ENCODE measurements around the gene ZMIZ1.

Gene ZMIZ1

DNA sequence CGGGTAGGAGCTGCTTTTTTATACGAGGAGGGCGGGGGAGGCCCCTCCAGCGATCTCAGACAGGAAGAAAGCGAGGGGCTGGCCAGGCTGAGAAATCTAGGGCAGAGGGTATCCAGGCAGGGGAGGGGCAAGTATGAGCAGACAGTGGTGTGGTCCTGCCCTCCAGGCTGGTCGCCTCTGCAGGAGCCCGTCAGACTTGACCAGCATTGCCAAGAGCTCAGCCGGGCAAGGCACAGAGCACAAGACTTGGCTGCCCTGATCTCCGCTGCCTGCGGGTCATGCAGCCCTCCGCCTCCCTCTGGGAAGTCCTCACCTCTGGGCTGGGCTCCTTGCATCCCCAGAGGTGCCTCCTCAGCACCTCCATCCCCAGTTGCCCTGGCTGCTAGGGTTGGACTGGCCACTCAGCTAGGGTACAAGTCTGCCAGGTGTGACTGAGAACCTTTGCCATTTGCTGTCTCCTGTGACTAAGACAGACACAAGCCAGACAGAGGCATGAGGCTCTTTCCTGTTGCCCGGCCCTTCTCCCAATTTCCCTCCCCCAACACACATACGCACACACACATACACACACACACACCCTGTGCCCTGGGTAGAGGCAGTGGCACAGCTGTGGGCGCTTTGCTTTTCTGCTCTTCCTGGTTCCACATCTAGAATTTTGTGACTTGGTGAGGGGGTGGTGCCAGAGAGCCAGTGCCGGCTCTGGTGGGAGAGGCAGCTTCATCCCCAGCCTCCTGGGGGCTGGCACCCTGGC, 219.4 kb downstream of the ZMIZ1 start:
- no peak for DNase-seq (ENCODE audit: low read depth in 3 of 3)

GRCh38 chr10:79289801-79290200, 221.0 kb downstream of the ZMIZ1 start:
- DNase-seq (ENCODE audit: low read depth in 3 of 3), result no peak

DNA sequence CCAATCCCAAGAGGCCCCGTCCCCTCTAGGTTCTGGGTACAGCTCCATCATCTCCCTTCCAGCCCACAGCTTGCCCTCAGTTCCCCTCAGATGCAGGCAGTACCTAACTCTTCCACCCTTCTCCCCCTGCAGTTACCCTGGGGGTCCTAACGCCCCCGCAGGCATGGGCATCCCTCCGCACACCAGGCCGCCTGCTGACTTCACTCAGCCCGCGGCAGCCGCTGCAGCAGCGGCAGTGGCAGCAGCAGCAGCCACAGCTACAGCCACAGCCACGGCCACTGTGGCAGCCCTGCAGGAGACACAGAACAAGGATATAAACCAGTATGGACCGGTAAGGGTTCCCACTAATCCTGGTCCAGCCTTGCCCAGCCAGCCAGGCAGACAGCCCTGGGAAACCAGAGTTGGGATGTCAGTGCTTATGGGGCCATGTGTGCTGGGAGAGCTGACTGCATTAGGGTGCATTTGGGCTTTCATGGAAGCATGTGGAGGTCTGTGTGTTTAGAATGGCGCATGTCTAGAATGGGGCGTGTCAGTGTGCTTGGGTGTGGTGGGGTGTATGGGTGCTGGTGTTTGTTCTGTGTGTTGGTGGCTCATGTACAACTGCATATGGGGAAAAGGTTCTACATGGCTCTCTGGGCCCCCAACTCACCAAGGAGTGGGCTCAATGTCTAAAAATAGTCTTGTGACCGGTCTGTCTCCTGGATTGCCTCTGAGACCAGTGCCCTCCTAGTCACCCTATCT, 223.4 kb downstream of the ZMIZ1 start:
- no peak for DNase-seq (ENCODE audit: low read depth in 3 of 3)

DNA sequence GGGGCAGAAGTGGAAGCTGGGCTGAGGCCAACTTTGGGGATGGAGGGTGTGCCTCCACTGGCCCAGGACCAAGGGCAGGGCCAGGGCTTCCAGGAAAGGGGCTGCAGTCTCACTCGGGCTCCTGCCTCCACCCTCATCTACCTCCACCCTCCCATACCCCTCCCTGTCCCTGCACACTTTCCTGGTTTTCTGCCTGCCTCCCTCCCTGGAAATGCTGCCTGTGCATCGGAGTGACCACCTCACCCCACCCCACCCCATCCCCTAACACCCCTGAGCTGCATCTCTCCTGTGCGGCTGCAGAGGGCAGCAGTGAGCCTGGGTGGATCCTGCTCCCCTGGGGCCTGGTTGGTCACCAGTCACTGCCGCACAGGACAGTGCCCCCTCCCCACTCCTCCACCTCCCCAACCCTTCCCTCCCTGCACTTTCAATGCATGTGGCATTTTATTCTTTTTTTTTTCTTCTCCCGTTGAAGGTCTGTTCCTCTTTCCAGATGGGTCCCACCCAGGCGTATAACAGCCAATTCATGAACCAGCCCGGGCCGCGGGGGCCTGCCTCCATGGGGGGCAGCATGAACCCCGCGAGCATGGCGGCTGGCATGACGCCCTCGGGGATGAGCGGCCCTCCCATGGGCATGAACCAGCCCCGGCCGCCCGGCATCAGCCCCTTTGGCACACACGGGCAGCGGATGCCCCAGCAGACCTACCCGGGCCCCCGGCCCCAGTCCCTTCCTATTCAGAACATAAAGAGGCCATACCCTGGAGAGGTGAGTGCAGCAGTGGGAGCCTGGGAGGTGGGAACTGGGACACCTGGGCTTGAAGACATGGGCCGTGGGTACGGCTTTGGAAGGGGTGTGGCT, 224.4 kb downstream of the ZMIZ1 start:
- DNase-seq (ENCODE audit: low read depth in 3 of 3), result no peak

DNA sequence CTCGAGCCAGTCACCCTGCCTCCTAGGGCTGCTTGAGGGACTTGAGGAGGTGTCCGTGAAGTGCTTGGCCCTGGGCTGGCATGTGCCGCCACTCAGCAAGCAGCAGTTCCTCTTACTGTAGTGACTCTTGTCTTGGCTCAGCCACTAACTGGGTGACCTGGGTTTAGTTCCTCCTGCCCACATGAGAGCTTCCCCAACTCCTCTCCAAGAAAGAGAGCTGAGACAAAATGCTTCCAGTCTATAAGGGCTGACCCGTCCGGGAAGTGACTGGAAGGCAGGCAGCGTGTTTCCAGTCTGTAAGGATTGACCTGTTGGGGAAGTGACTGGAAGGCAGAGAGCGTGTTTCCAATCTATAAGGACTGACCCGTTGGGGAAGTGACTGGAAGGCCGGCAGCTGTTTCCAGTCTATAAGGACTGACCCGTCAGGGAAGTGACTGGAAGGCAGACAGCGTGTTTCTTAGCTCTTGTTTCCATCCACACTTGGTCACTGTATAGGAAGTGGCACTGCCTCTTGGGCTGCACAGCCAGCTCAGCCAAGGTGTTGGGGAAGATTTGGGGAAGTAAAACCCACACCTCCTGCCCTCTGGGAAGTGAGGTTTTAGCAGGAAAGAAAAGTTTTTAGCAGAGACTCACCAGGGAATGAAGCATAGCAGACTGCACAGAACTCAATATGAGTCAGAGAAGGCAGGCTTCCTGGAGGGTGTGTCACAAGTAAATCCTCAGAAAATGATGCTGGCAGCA, 225.2 kb downstream of the ZMIZ1 start:
- no peak for DNase-seq (ENCODE audit: low read depth in 3 of 3)

GRCh38 chr10:79295563-79295962, 226.8 kb downstream of the ZMIZ1 start:
- no peak for DNase-seq (ENCODE audit: low read depth in 3 of 3)

DNA sequence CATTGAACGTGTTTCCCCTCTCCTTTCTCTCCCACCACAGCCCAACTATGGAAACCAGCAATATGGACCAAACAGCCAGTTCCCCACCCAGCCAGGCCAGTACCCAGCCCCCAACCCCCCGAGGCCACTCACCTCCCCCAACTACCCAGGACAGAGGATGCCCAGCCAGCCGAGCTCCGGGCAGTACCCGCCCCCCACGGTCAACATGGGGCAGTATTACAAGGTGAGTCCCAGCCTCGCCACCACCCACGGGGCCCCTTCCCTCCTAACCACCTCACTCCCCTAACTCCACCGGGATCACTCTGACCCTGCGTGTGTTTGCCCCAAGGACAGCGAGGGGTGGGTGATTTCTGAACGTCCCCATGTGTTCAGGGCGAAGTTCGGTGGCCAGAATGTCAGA, 227.7 kb downstream of the ZMIZ1 start:
- no peak for DNase-seq (ENCODE audit: low read depth in 3 of 3)

DNA sequence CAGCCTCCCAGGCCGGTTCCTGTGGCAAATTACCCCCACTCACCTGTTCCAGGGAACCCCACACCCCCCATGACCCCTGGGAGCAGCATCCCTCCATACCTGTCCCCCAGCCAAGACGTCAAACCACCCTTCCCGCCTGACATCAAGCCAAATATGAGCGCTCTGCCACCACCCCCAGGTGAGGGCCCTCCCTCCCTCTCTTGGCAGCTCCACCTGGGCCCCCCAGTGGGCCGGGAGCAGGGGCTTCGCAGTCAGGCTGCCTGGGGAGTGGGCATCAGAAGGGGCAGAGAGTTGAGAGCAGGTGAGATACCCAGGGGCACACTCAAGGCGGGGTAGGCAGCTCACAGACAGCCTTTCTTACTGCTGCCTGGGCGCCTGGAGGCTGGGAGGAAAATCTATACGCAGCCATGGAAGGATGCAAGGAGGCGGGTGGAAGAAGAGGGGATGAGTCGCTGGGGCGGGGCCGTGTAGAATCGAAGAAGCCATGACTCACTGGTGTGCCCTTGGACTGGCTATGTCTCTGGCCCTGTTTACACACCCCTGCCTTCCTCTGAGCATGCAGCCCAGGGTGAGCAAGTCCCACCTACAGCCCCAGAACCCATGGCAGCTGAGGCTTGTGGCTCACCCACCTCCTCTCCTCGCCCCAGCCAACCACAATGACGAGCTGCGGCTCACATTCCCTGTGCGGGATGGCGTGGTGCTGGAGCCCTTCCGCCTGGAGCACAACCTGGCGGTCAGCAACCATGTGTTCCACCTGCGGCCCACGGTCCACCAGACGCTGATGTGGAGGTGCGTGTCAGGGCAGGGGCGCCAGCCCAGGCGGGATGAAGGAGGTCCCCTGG, 229.9 kb downstream of the ZMIZ1 start:
- DNase-seq (ENCODE audit: low read depth in 3 of 3), result peak; percentile 34 to 44 (median 39)

GRCh38 chr10:79299397-79300241, 230.9 kb downstream of the ZMIZ1 start:
- no peak for DNase-seq (ENCODE audit: low read depth in 3 of 3)

GRCh38 chr10:79300711-79301110, 231.9 kb downstream of the ZMIZ1 start:
- DNase-seq (ENCODE audit: low read depth in 3 of 3), result no peak

DNA sequence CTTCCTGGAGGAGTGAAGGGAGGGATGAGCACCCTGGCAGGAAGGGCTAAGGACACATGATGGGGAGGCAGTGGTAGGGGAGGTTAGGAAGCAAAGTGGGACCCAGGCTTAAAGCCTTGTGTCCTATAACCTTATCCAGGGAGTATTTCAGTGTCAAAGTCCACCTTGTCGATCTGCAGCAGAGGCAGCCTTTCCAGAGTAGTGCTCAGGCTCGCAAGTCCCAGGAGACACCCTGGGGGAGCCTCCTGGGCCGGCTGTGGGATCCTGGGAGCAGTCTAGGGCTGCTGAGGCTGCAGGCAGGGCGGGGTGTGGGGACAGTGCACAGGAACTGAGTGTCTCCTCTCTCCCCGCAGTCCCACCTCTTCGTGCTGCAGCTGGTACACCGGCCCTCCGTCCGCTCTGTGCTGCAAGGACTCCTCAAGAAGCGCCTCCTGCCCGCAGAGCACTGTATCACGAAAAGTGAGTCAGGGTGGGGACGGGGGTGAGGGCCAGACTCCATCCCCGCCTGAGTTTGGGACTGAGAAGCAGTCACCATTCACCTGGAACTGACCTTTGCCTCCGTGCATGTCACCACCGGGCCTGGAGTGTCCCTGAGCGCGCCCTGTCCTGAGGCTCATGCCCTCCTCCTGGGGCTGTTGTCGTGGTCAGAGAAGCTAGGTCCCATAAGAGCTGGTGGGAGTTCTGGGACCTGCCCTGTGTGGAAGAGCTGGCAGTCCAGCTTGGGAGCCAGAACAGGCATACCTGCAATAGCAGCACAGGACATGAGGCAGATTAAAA, 233.2 kb downstream of the ZMIZ1 start:
- DNase-seq (ENCODE audit: low read depth in 3 of 3), result no peak

DNA sequence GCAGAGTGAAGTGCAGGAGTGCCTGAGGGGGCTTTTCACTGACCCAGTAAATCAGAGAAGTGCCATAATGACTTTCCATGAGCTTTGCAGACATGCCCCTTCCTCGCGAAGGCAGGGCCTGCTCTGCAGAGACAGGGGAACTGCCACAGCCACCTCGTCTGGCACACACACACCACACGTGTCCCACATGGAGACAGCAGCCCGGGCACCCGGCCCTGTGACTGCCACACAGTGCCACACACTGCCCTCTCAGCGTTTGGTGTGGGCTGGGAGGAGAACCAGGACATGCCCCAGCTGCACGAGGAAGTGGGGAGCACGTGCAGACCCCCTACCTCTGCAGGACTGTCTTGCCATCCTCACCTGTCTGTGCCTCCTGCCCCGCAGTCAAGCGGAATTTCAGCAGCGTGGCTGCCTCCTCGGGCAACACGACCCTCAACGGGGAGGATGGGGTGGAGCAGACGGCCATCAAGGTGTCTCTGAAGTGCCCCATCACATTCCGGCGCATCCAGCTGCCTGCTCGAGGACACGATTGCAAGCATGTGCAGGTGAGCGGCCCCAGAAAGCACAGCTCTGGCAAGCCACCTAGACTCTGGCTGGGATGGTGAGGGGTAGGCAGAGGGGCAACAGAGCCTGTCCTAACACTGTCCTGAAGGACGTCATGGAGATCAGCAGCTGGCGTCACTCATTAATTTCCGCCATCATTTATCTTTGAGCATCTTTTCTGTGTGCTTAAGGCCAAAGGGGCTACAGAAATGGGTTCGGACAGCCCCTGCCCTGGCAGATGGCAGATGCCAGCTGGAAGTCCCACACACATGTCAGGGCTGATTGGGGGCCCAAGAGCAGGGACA, 235.1 kb downstream of the ZMIZ1 start:
- DNase-seq (ENCODE audit: low read depth in 3 of 3), result no peak

DNA sequence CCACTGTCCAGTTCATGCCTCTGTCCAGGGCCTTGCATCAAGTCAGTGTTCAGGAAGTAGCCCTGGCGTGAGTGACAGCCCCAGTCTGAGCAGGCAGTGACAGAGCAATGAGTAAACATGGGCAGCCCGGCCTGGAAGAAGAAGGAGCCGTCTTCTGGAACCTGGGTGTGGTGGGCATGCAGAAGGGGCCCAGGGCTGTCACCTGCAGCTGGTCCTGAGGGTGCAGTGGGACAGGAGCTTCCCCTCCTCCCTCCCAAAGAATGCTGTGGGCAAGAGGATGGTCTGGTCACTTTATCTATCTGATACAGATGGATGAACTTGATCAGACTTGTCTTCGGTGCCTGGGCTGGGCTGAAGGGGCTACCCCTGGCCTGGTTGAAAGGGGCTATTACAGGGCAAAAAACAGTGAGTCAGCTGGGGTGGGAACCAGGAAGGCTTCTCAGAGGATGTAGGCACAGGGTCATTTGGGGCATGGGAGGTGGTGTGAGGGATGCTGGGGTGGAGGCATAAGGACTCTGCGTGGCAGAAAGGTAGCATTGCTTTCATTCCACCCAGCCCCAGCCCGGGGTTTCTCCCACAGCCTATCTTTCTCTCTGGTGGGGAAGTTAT, 235.8 kb downstream of the ZMIZ1 start:
- no peak for DNase-seq (ENCODE audit: low read depth in 3 of 3)

GRCh38 chr10:79305515-79305914, 236.7 kb downstream of the ZMIZ1 start:
- no peak for DNase-seq (ENCODE audit: low read depth in 3 of 3)

- no peak for DNase-seq (ENCODE audit: low read depth in 3 of 3)
Measured at GRCh38 chr10:79305988-79306387, 237.2 kb downstream of the ZMIZ1 start.

DNA sequence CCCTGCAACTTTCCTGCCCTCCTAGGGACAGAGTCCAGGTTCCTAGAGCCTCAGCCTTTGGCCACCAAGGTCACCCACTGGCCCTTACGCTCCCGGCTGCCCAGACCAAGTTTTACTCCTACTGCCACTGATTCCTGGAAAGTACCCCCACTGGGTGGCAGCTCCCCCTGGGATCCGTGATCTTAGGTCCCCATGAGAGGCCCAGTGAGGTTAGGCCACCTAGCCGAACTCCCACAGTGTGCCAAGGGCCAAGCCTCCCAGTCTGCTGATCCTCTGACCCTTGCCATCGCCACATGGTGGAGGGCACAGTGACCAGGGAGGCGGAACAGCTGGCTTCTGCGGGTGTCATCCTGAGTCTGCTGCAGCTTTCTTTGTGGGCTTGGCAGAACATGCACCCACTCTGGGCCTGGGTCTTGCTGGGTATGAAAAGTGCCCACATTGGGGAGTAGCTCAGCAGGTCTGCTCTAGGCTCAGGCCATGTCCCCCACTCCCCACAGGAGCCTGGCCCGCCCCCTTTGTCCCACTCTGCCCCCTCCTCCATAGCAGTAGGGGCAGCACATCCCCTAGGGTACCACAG, 238.0 kb downstream of the ZMIZ1 start:
- no peak for DNase-seq (ENCODE audit: low read depth in 3 of 3)

DNA sequence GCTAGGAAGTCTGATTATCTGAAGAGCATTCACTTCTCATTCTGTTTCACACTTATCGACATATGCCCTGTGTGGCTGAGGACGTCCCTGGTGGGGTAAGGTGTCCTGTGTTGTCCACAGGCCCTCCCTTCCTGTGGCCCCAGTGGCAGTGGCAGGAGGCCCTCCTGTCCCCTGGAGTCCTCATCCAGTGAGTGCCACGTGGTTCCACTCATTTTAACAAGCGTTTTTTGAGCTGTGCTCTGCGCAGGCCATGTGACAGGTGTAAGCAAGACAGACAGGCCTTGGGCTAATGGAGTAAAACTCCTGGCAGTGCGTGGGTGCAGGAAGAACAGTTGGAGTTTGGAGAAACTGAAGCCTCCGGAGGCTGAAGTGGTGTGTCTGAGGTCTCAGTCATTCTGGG, 239.2 kb downstream of the ZMIZ1 start:
- no peak for DNase-seq (ENCODE audit: low read depth in 3 of 3)

Measured in stimulated activated CD4-positive, alpha-beta T cell treated with anti-CD3 and anti-CD28 coated beads, TNF-alpha, amount 100 ng/mL, for 48 hours (primary cell).